ENCODE measurements around the gene CCP110.

GRCh38 chr16:19589106-19589505, 65.4 kb downstream of the CCP110 start:
- TF ChIP-seq CTCF (conservative IDR thresholded peaks at IDR 0.05; ENCODE audit: low read depth, low read length) (no peak), EZH2phosphoT487 (IDR thresholded peaks at IDR 0.05; ENCODE audit: borderline replicate concordance, low read length) (no peak), EZH2 (IDR thresholded peaks at IDR 0.05; ENCODE audit: low read length, unreplicated experiment) (no peak)
